ENCODE data around the gene RFC2. TPM values are rescaled to one million over a fixed set of nuclear protein-coding genes. Genes with fewer than 3 reads are reported as not detected.

Gene RFC2
- total RNA-seq, 1 donor from 2014 or later, result 10.5 TPM

Small RNA genes lying within 50 kb of the gene (microRNA-seq; reads per million reads assigned to microRNA genes)
- 1,141 reads per million, percentile 77 among the genes with 10 or more reads in this experiment for gene MIR590 (ENCODE audit: borderline number of aligned reads)

Other genes starting within 250 kb of the RFC2 start
- gene ELN, start 226.2 kb downstream of the RFC2 start, total RNA-seq, result 29.0 TPM
- gene LIMK1, start 170.6 kb downstream of the RFC2 start, total RNA-seq, result 9.4 TPM
- gene EIF4H, start 80.0 kb downstream of the RFC2 start, total RNA-seq, result 172 TPM
- 2.7 TPM for gene LAT2, start 44.4 kb downstream of the RFC2 start, total RNA-seq
- gene CLIP2, start 35.0 kb upstream of the RFC2 start, total RNA-seq, result 6.9 TPM
- 19.5 TPM for gene GTF2IRD1, start 199.5 kb upstream of the RFC2 start, total RNA-seq

Data from left ventricle myocardium superior (tissue), 1 donor.